Activated CD4-positive, alpha-beta T cell treated with anti-CD3 and anti-CD28 coated beads, Interleukin-2, amount 50 U/mL, for 48 hours (primary cell): Measurements from ENCODE around the gene C20orf144.
A peak's percentile ranks its signal among the peaks of the same experiment; 100 is the strongest.

Experiments used
- DNase-seq, 2 experiments: peaks; one replicate each; pipeline ENCODE4 v3.0.0-alpha.2; 2020

C20orf144 gene

DNA sequence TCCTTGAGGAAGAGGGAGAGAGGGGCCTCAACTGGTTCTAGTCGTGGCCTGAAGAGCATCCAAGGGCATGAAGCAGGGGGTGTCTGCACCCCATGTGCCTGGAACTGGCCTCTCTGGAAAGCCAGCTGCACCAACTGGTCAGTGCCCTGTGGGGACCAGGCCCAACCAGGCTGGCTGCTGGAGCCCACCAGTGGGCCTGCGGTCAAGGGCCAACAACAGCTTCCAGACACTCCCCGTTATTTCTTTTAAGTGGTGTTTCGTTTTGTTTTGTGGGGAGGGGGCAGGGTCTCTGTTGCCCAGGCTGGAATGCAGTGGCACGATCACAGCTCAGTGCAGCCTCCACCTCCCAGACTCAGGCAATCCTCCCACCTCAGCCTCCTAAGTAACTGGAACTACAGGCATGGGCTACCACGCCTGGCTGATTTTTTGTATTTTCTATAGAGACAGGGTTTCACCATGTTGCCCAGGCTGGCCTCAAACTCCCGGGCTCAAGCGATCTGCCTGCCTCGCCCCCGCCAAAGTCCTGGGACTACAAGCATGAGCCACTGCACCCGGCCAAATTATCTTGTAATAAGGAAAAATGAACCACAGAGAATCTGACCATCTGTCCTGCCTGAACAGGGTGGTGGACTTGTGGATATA is 11.9 kb upstream of the C20orf144 start:
- DNase-seq, result no peak

DNA sequence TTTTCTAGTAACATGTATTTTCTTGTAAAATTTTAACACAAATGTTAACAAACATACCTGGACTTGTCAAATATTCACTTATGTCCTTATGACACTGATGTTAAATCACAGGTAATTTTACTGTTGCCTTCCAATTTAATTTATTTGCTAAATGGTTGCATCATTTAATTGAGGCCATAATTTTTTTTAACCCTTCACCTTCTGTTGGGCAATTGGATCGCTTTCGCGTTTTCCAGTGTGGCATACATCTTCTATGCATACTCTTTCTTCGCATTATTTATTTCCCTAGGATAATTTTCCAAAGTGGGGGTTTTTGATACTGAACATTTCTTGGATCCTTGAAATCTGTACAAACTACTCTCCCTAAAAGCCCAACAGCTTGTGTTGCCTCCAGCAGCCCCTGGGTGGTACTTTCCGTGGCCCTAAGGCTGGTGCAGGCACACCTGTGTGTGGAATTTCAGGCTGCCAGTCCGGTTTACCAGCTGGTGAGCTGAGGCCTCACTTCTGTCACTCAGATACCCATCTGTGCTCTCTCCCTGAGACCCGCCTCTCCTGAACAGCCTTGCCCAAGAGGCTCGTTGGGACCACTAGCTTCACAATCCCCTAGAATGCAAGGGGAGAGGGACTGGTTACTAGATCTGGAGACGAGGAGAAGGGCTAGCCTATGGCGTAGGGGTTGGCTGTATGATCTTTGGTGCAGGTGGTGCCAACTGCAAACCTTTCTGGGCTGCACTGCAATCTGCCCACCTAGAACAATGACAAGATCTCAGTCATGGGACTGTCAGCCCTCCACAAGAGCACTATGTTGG is 11.2 kb upstream of the C20orf144 start:
- DNase-seq, result peak in 1 of 2 experiments; percentile 5

DNA sequence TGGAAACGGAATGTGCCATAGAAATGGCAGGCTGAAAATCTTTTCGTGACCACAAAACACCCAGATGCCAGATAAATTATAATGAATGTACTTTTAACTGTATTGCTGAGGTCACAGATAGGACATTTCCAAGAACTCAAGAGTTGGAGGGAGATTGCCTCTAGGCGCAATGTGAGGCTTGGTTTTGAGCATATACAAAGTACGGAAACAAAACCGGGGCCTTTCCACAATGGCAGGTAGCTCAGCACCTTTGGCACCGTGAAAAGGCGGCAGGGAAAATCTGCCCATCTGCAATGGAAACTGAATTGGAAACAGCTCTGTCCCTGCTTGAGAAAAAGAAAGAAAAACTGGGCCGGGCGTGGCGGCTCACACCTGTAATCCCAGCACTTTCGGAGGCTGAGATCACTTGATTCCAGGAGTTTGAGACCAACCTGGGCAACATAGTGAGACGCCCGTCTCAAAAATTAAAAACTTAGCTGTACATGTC is 10.5 kb upstream of the C20orf144 start:
- DNase-seq, result peak in 1 of 2 experiments; percentile 21

DNA sequence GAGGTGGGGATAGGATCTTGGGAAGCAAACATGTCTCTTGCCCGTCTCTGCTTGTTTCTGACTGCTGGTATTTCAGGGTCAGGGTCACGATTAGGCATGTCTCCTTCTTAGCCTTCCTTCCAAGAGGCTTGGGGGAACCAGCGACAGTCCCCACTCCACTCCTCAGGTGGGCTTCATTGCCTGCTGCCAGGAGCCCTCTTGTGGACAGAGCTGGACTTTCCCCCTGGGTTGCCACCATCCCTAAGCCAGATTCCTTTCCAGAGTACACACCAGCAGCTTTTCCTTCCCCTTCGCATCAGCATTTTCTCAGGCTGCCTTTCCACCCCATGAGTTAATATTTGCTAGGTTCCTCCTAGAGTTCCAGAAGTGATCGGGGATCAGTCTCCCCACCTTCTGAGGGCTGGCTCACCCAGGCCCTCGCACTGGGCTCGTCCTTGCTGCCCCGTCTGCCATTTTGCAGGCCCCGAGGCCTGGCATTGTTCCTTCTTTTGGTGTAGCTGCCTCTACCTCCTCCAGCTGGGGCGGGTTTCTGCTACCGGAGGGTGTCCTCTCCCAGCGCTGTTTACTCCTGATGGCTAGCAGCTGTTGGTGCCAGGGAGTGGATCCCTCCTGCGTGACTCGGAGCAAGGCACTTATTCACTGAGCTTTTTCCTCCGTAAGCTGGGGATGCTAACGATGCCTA is 8.8 kb upstream of the C20orf144 start:
- DNase-seq, result peak in 1 of 2 experiments; percentile 48

DNA sequence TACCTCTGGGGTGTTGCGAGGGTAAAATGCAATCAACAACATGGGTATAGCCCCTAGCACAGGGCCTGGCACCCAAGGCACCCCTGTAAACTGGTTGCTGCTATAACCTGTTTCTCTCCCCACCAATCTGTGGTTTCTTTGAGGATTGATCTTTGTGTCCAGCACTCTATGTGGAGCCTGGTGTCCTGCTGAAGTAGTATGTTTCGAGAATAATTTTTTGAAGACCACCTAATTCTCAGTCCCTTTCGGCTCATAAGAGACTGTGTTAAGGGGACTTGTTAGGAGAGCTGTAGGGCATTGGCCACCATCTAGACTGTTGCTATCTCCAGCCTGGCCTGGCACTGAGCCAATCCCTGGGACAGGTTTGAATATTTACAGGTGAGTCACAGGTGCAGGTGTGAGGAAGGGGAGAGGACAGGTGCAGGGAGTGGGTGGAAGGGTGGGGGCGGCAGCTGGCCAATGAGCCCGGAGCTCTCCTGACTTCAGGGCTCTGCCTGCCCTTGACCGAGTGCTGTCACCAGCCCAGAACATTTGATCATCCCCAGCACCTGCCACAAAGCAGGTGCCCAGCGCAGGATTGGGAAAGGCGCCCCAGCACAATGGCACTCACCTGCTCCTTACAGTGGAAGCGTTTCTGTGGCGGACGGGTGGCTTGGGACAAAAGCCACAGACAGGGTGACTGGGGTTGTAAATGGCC is 8.1 kb upstream of the C20orf144 start:
- DNase-seq, result peak in 1 of 2 experiments; percentile 10

DNA sequence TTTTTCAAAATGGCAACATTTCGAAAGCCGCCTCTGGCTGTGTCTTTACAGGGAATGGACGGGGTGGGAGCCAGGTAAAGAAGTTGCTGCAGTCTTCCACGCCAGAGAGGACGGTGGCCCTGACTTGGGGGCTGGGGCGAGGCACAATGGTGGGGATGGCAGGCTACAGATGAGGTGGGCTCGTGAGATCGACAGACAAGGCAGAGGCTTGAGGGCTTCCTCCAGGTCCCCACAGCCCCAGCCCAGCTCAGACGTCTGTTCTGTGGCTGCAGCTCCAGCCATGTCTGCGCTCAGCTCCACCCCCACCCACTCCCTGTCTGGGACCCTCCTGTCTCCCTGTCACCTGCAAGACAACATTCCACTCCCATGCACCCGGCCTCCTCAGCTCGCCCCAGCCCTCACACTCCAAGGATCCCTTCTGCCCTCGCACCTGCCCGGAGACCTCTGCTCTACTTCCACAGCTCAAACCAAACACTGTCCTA is 7.4 kb upstream of the C20orf144 start:
- DNase-seq, result no peak

DNA sequence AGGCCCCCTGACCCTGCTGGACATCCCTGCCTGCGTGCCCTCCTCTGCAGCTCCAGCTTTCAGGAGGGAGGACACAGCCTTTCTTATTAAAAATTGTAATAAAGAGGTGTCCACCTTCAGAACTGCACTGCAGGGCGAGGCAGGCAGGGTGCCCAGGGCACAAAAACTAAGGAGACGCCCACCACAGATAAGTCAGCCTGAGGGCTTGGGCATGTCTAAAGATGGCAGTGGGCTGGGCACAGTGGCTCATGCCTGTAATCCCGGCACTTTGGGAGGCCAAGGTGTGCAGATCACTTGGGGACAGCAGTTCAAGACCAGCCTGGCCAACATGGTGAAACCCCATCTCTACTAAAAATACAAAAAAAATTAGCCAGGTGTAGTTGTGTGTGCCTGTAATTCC is 7.0 kb upstream of the C20orf144 start:
- no peak for DNase-seq

DNA sequence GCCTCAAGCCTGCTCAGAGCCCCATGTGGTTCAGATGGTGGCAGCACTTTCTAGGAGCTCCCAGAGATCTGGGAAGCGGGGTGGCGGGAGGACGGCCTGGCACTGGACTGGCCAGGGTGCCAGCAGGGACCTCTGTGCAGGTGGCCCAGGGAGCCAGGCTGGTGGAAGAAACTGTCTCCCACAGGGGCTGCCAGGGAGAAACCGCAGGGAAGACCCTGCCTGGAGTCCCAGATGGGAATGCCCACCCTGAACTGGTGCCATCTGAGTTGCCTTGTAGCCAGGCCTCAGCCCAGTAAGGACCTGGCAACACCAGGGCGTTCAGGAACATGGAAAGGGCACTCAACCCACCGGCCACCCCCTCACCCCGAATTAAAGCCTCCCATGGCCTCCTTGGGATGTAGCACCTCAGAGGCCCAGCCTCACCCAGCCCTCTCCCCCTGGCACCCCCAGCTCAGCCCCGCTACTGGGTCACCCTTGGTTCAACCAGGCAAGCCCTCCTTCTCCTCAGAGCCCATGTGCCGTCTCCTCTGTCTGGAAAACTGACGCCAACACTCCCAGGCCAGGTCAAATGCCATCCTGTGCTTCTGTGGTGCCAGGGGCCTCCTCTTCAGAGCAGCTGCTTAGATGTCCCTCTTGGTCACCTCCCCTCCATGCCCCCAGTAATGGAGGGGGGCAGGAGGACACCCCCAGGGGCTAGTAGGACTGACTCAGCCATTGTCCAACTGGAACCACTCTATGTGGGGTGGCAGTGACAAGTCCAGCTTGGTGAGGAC is 5.9 kb upstream of the C20orf144 start:
- no peak for DNase-seq

DNA sequence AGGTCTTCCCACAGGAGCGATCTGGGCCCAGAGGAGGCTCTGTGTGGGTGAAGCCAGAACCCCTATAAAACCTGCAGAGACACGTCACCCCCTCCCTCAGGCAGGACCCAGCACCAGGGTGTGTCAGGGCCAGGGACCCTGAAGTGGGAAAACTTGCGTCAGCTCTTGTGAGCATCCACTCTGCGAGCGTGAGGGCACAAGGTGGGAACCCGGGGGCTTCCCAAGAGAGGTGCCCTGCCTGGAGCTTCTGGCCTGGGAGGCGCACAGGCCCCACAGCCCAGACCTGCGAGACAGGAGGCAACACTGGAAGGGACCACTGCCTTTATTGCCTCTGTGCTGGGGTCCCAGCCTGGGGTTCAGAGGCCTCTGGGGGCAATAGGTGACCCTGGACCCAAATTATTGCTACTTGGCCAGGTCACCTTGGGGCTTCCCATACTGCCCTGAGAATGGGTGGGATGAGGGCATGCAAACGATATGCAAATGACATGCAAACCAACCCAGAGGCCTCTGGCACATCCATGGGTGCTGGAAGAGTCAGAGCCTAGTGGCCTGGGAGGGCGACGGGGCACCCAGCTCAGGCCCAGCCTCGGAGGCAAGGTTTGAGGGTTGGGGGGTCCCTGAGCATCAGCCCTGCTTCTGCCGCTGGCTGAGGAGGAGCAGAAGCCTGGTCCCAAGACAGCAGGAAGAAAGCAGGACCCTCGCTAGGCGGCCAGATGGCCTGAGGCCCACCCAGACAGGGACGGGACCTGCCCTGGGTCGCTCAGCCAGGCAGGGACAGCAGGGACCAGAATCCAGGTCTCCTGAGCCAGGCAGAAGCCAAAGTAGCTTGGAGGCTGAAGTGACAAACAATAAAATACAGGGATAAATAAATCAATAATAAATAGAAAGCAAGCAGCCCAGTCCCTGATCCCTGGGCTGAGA is 5.1 kb upstream of the C20orf144 start:
- DNase-seq, result no peak

DNA sequence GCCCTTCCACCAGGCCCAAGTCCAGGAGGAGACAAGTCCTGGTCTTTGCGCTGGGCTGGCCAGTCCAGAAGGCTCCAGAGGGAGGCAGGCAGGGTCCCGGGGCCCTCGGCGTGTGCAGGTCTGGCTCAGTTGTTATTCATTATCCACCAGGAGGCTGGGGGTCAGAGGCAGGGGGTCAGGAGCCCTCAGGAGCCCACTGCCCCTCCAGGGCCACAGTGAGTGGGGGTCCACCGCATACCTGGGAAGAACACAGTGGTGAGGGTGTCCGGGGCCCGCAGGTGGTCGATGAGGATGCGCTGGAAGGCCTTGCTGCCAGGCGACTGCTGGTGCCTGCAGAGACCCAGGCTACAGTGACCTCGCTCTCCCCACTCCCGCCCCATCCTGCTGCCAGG is 4.4 kb upstream of the C20orf144 start:
- DNase-seq, result no peak

DNA sequence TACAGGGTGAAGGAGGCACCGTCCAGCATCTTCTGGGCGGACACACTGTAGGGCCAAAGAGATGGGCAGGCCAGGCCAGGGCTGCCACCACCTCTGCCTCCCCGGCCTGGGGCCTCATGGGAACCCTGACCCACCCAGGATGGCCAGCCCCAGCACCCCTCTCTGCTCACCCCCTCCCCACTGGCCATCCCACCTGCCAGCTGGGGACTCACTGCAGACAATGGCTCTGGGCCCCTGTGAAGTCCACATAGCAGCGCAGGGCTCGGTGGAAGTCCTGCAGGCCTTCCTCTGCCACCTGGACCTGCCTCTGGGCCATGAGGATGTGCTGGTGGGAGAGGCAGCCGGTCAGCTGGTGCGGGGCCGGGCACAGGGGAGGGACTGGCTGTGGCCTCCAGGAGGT is 3.6 kb upstream of the C20orf144 start:
- DNase-seq, result no peak

DNA sequence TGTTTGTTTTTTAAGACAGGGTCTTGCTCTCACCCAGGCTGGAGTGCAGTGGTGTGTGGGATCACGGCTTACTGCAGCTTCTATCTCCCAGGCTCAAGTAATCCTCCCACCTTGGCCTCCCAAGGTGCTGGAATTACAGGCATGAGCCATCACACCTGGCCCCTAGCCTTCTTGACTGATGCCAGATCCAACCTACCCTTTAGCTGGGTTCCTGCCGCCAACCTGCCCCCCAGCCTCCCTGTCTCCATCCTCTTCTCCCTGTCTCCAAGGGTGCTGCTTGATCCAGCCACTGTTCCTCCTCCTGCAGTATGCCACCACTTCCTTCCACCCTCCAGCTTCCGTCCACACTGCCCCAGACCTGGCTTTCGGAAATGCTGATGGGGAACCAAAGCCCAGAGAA is 3.2 kb upstream of the C20orf144 start:
- DNase-seq, result no peak

DNA sequence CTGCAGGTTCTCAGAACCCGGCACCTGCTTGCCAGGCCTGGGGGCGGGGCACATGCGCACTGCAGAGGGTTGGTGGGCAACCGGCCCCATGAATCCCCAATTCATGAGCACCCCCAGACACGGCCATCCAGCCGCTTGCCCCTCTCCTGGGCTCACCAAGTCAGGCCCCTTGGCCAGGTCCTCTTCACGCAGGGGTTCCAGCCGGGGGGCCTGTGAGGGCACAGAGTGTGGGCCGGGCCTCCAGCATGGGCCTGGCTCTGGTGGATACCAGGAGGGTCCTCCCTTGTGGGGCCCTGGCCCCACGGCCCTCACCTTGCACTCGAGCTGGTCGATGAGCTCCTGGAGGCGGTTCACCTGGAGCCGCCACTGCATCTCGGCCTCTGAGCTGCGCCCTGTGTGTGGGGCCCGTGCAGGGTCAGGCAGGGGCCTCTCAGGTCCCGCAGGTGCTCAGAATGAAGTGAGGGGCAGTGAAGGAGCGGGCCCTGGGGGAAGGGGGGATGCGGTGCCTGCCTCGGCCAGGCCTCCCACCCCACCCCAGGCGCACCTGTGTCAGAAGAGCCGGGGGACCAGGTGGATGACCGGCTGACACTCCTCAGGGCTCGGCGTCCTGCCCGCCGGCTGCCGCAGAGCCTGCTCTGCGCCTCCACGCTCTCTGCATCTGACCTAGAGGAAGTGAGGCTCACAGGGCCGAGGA is 2.6 kb upstream of the C20orf144 start:
- DNase-seq, result no peak

DNA sequence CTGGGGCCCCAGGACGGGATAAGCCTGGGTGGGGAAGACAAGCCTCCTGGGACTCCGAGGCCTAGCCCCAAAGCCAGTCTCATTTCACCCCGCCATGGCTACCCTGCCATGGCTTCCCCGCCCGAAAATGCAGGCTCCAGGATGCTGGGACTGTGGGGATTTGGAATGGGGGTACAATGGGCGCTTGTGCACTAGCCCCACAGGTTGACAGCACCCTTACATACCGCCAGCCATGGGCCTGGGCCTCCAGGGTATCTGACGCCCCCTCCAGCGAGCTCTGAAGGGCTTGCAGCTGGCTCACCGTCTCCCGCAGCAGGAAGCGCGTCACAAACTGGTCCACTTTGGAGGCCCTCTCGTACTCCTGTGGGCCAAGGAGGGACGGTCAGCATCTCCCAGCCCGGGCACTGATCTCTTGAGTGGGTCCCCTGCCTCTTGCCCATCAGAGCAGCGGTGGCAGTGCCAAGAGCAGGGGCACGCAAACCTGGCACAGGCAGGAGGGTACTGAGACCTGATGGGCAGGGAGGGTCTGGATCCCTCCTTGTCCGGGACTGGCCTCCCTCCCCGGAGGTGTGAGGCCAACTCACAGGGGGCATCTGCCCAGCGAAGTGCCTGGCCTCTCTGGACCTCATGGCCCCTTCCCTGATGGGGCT is 2.0 kb upstream of the C20orf144 start:
- no peak for DNase-seq

DNA sequence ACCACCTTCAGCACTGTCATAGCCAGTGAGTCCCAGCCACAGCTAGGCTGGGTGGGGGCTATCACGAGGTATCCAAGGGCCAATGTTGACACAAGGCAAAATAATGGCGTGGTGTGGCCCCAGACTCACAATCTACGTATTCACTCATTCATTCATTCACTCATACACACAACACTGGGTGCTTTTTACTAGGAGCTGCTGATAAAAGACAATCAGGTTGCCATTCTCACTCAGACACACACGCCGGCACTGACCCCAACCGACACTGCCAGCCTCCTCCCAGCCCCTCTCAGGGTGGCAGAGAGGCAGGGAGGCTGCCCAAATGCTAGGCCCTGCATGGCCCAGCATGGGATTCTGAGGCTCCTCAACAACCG is 1.5 kb upstream of the C20orf144 start:
- DNase-seq, result no peak

DNA sequence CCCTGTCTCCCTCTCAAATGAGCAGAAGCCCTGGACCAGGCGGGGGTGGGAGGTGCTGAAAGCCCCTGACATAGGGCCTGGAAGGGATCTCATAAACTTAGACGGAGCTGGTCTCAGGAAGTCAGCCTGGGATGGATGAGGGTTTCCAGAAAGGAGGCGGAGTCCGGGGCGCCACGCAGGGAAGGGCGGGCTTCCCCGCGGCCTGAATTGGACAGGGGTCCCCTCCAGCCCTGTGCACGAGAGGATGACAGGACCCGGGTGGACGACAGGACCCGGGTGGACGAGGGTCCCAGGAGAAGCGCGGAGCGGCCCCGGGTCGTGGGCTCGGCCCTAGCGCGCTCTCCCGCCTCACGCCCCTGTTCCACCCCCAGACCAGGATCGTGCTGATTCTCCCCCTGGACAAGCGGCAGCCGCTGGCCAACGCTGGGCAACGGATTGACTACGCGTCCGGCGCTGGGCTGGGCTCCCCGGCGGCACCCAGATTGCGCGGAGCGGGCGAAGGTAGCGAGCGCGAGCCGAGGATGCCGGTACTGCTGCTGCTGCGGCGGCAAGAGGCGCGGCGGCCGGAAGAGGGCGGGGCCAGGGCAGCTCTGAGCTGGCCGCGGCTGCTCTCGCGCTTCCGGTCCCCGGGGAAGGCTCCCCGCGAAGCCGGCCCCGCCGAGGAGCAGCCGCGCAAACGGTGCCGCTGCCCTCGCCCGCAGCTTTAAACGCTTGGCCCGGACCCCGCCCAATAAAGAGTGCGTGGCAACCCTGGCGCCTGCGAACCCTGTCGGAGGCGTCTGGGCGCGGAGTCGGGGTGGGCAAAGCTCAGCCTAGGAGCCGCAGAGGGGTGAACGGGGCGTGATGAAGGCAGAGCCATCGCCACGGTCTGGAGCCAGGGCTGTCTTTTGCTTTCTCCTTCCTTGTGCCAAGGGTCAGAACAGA is 1.3 kb downstream of the C20orf144 start:
- peak; percentile 85 to 87 for DNase-seq

DNA sequence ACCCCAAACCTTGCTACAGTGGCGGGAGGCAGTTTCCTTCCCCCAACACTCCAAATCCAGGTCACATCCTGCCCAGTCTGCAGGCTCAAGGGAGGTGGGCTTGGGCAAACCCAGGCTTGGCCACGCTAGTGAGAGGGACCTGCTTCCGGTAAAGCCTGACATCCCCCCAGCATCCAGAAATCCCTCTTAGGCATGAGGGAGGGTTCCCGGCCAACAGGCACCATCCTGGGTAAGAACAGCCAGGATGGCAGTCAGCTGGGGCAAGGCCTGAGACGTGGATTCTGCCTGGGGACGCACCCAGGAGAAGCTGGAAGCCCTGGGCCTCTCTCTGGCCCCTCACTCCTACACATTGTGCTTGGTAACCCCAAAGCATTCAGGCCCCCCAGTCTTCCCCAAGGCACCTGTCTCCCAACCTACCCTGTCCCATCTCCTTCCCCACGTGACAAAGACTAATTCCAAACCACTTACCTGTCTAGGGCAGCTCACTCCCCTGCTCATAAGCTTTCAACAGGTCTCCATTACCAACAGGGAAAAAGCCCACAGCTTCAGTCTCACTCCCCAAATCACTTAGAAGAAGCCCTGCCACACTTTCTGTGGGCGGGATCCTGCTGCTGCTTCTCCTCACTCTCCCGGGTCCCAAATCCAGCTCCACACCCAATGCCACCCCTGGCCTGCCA is 2.1 kb downstream of the C20orf144 start:
- DNase-seq, result no peak

DNA sequence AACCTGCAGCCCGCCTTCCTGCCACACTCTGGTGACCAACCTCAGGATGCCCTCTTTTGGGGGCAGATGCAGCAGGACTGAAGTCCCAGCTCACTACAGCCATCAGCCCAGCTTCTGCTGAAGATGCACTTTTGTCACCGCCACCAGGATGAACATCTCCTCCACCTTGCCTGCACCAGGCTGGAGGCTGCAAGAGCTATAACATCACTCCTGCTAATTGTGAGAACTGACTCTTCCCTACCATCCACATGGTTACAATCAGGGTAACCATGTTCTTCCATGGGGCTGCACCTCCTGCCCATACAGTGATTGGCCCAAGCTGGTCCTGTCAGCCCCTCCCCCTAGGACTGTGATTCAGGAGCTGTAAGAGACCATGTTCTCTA is 2.6 kb downstream of the C20orf144 start:
- no peak for DNase-seq
